Measurements from ENCODE around the gene CEPT1. TPM values are rescaled to one million over a fixed set of nuclear protein-coding genes. Genes with fewer than 3 reads are reported as not detected.

The CEPT1 gene
- total RNA-seq, 3 donors from 2014 or later, result 24.1 to 33.5 (median 31.5) TPM

GRCh38 chr1:111218701-111219556 is 78.9 kb downstream of the CEPT1 start:
- ATAC-seq, result no peak
- Mint-ChIP-seq H3K36me3 (ENCODE audit: insufficient read depth) (peaks cover 7% of the 10 kb centered on the region), H3K9me3 (peaks cover 7% of the 10 kb centered on the region), H3K27me3 (ENCODE audit: low read depth) (no peaks in the 10 kb centered on the region), H3K4me1 (ENCODE audit: low read depth) (peaks cover 95% of the 10 kb centered on the region), H3K4me3 (peak overlapping the region; percentile 70)
- no peak for DNase-seq

- Mint-ChIP-seq H3K4me1 (ENCODE audit: low read depth) (peaks cover 94% of the 10 kb centered on the region), H3K4me3 (peak overlapping the region; percentile 70), H3K9me3 (peaks cover 7% of the 10 kb centered on the region), H3K36me3 (ENCODE audit: insufficient read depth) (peaks cover 7% of the 10 kb centered on the region), H3K27me3 (ENCODE audit: low read depth) (no peaks in the 10 kb centered on the region)
- DNase-seq (no peak), ATAC-seq (peak; percentile 54 to 64)
Measured at GRCh38 chr1:111219557-111220286, 79.7 kb downstream of the CEPT1 start.

- peaks cover 7% of the 10 kb centered on the region for H3K9me3 Mint-ChIP-seq
- DNase-seq (no peak), ATAC-seq (no peak)
- no peaks in the 10 kb centered on the region for H3K27me3 Mint-ChIP-seq (ENCODE audit: low read depth)
- H3K4me1 Mint-ChIP-seq (ENCODE audit: low read depth), result peaks cover 94% of the 10 kb centered on the region
- peak overlapping the region; percentile 70 for H3K4me3 Mint-ChIP-seq
- peaks cover 7% of the 10 kb centered on the region for H3K36me3 Mint-ChIP-seq (ENCODE audit: insufficient read depth)
Measured at GRCh38 chr1:111220302-111220890, 80.4 kb downstream of the CEPT1 start.

DNA sequence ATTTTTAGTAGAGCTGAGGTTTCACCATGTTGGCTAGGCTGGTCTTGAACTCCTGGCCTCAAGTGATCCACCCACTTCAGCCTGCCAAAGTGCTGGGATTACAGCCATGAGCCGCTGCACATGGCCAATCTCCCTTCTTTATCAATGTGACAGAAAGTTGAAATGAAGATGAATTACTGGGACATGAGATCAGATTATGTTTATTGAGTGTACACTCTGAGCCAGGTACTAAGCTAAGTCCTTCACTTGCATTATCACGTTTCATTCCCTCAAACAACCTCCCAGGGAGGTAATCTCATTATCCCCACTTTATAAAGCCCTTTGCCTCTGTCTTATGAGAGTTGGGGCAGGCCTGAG is 81.2 kb downstream of the CEPT1 start:
- no peaks in the 10 kb centered on the region for H3K27me3 Mint-ChIP-seq (ENCODE audit: low read depth)
- H3K36me3 Mint-ChIP-seq (ENCODE audit: insufficient read depth), result peaks cover 7% of the 10 kb centered on the region
- no peak for DNase-seq
- peak overlapping the region; percentile 35 for H3K4me3 Mint-ChIP-seq
- H3K4me1 Mint-ChIP-seq (ENCODE audit: low read depth), result peaks cover 94% of the 10 kb centered on the region
- ATAC-seq, result no peak
- peaks cover 7% of the 10 kb centered on the region for H3K9me3 Mint-ChIP-seq

DNA sequence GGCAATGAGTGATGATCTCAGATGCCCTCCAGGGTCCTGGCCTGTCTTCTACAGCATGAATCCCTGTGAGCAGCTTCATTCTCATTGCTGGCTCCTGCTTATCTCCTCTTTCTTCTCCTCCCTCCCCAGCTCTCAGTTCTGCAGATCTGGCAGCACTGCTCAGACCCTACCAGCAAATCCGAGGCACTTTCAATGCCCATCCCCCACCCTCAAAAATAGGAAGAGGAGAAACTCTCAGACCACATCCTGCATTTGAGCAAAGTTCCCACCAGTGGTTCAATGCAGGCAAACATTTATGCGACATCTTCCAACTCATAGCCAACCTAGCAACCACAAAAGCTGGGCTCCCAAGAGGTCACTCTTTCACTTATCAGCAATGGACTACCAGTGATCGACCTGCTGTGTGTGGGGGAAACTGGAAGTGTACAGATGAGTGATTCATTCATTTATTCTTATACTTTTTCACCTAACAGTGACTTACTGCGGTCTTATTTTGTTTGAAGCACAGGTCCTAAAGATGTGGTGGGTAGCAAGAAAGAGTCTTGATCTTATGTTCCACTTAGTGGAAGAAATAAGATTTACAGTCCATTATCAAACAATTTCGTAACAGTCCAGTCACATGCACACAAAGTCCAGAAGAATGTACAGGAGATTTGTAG is 81.7 kb downstream of the CEPT1 start:
- Mint-ChIP-seq H3K4me3 (peak overlapping the region; percentile 35), H3K36me3 (ENCODE audit: insufficient read depth) (peaks cover 7% of the 10 kb centered on the region), H3K27me3 (ENCODE audit: low read depth) (no peaks in the 10 kb centered on the region), H3K9me3 (peaks cover 7% of the 10 kb centered on the region), H3K4me1 (ENCODE audit: low read depth) (peaks cover 93% of the 10 kb centered on the region)
- DNase-seq (no peak), ATAC-seq (peak; percentile 53 to 57)

GRCh38 chr1:111222308-111223125 is 82.5 kb downstream of the CEPT1 start:
- Mint-ChIP-seq H3K9me3 (peaks cover 7% of the 10 kb centered on the region), H3K4me3 (peak overlapping the region; percentile 35), H3K36me3 (ENCODE audit: insufficient read depth) (peaks cover 7% of the 10 kb centered on the region), H3K27me3 (ENCODE audit: low read depth) (no peaks in the 10 kb centered on the region), H3K4me1 (ENCODE audit: low read depth) (peaks cover 93% of the 10 kb centered on the region)
- ATAC-seq, result peak; percentile 15 to 19
- peak; percentile 78 for DNase-seq

GRCh38 chr1:111223126-111223685 is 83.2 kb downstream of the CEPT1 start:
- peaks cover 3% of the 10 kb centered on the region for H3K36me3 Mint-ChIP-seq (ENCODE audit: insufficient read depth)
- no peak for ATAC-seq
- peaks cover 7% of the 10 kb centered on the region for H3K9me3 Mint-ChIP-seq
- H3K27me3 Mint-ChIP-seq (ENCODE audit: low read depth), result no peaks in the 10 kb centered on the region
- DNase-seq, result no peak
- H3K4me3 Mint-ChIP-seq, result peak overlapping the region; percentile 35
- H3K4me1 Mint-ChIP-seq (ENCODE audit: low read depth), result peaks cover 93% of the 10 kb centered on the region

DNA sequence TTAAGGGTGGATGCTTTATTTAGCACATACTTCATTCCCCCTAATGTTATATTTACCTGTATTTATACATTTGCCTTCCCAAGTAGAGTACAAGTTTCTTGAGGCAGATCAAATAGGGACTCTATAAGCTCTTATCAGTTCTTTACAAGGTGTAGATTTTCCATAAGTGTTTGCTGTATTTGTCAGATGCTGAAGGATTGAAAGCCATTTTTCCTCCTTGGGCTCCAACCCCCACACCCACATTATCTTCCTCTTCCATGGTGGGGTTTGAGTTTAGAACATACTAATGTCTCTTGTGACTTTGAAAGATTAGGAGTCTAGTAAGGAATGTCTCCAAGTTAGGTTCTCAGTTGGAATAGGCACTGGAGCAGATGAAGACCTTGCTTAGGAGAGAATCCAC is 85.1 kb downstream of the CEPT1 start:
- Mint-ChIP-seq H3K36me3 (ENCODE audit: insufficient read depth) (no peaks in the 10 kb centered on the region), H3K9me3 (no peaks in the 10 kb centered on the region), H3K4me3 (peak overlapping the region; percentile 61), H3K27me3 (ENCODE audit: low read depth) (no peaks in the 10 kb centered on the region), H3K4me1 (ENCODE audit: low read depth) (peaks cover 91% of the 10 kb centered on the region)
- no peak for DNase-seq
- no peak for ATAC-seq

DNA sequence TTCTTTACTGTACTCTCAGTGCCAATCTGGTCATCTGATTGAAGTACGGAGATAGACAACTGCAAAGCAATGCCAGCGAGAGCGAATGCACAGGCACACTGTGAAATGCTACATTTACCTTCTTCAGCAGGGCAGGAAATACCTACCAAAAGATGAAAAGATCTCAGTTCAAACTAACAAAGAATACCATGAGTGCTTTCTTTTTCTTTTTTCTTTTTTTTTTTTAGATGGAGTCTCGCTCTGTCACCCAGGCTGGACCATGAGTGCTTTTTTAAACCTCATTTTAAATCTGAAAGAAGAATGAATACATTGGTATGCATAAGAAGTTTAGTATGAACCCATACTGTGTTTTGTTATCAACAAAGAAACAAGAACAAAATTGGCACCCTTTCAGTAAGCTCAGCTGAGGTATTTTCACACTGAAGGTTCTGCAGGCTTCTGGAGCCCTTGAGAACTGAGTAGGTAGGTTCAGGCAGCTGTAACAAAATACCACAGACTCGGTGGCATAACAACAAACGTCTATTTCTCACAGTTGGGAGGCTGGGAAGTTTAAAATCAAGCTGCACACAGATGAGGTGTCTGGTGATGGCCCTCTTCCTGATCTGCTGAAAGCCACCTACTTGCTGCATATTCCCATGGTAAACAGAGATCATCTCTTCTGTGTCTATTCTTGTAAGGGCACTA is 85.8 kb downstream of the CEPT1 start:
- H3K4me3 Mint-ChIP-seq, result peak overlapping the region; percentile 61
- DNase-seq (no peak), ATAC-seq (no peak)
- H3K27me3 Mint-ChIP-seq (ENCODE audit: low read depth), result no peaks in the 10 kb centered on the region
- H3K9me3 Mint-ChIP-seq, result no peaks in the 10 kb centered on the region
- H3K36me3 Mint-ChIP-seq (ENCODE audit: insufficient read depth), result no peaks in the 10 kb centered on the region
- peaks cover 89% of the 10 kb centered on the region for H3K4me1 Mint-ChIP-seq (ENCODE audit: low read depth)

DNA sequence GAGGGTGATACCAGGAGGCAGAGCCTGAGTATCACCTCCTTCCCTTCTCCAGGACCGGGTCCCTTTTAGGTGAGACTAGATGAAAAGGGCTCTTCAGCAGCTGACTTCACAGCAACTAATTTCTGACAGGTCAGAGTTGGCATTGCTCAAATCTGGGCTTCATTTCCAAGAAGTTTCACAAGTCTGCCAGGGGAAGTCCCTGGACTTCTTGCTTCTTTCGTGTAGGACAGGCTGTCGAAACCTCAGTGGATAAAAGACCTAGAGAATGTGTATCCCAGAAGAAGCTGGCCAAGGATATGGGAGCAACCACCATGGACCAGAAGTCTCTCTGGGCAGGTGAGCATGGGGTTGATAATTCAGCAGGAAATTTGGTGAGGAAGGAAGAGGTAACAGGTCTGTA is 87.4 kb downstream of the CEPT1 start, which contains the start of gene CHI3L2:
Gene CHI3L2 (plus strand): TSS at position 280 of the 400 bp plus-strand sequence. CDS start 17 bp downstream, at position 297.
- H3K27me3 Mint-ChIP-seq (ENCODE audit: low read depth), result no peaks in the 10 kb centered on the region
- H3K9me3 Mint-ChIP-seq, result no peaks in the 10 kb centered on the region
- peaks cover 3% of the 10 kb centered on the region for H3K36me3 Mint-ChIP-seq (ENCODE audit: insufficient read depth)
- H3K4me1 Mint-ChIP-seq (ENCODE audit: low read depth), result peaks cover 89% of the 10 kb centered on the region
- no peak for ATAC-seq
- no peak for DNase-seq
- no peak within 1 kb of the TSS for H3K4me3 Mint-ChIP-seq

DNA sequence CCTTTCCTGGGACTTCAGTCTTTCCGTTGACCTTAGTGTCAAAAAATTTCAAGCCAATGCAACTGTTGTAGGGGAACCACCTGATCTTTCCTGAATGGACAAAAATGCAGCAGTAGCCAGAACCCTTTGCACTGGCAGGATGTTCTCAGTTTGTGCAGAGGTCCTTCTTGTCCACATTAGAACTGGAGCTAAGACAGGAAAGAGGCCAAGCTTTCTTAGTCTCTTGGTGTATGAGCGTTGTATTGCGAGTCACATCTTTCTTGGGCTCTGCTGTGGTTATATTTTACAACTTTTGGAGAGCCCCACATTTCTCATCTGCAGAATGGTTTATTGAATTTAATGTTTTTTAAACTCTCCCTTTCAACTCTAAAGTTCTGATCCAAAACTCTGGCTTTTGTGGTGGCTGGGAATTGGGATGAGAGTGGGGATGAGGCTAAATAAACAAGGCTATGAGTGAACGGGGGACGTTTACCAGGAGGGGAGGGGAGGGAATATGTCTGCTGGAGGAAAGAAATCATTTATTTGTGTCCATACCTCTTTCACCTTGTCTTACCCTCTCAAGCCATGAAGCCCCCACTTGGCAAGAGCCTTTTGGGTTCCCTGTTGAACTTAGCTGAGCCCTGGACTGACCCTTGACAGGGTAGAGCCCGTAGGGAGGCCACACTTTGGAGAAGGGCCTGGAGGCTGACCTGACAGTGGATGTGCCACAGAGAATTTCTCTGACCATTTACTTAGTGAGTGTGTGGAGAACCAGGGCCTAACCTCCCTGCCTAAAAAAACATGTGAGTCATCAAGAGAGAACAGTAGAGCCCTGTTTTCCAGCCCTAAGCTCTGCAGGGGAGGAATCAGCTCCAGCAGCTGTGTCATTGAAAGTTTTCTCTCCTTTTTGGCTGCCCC is 88.1 kb downstream of the CEPT1 start:
- Mint-ChIP-seq H3K9me3 (no peaks in the 10 kb centered on the region), H3K4me3 (no peak overlapping the region), H3K27me3 (ENCODE audit: low read depth) (no peaks in the 10 kb centered on the region), H3K4me1 (ENCODE audit: low read depth) (peaks cover 88% of the 10 kb centered on the region), H3K36me3 (ENCODE audit: insufficient read depth) (peaks cover 3% of the 10 kb centered on the region)
- ATAC-seq (peak; percentile 38 to 46), DNase-seq (no peak)

DNA sequence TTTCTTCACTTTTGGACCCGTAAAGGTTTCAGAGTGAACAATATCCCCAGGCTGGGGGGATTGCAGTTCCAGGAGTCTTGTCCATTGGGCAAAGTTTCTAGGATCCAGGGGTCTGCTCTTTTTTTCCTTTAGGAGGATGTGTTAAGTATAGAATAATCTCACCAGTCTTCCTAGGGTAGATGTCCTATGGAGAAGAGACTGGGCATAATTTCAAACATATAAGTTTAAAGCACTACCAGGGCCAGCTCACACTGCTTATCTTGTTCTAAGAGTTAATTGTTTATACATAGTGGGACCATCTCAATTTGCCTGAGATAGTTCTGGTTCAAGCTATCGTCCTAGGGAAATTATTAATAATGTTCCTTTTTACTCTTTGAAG is 88.7 kb downstream of the CEPT1 start:
- Mint-ChIP-seq H3K36me3 (ENCODE audit: insufficient read depth) (peaks cover 3% of the 10 kb centered on the region), H3K9me3 (no peaks in the 10 kb centered on the region), H3K4me1 (ENCODE audit: low read depth) (peaks cover 84% of the 10 kb centered on the region), H3K27me3 (ENCODE audit: low read depth) (no peaks in the 10 kb centered on the region), H3K4me3 (peak overlapping the region; percentile 45)
- DNase-seq (no peak), ATAC-seq (no peak)

All from activated T-cell treated with anti-CD3 and anti-CD28 coated beads, Interleukin-2, amount 50 U/mL, for 4 hours (primary cell).